Germinal center (tissue), 1 donor: ENCODE data around the gene THOC6.
A peak's percentile ranks its signal among the peaks of the same experiment; 100 is the strongest.
"Not testable (repeated sequence)": the region's sequence is repeated elsewhere in the genome, so short reads cannot be mapped to it uniquely, and the experiment has no call there.

ENCODE experiments used
- DNase-seq: peaks from one replicate; pipeline ENCODE4 v3.0.0; 2012; ENCODE audit warnings: mixed read lengths, low spot score

THOC6 gene

GRCh38 chr16:3030222-3031212 lies 6.7 kb downstream of the THOC6 start:
- no peak for DNase-seq

DNA sequence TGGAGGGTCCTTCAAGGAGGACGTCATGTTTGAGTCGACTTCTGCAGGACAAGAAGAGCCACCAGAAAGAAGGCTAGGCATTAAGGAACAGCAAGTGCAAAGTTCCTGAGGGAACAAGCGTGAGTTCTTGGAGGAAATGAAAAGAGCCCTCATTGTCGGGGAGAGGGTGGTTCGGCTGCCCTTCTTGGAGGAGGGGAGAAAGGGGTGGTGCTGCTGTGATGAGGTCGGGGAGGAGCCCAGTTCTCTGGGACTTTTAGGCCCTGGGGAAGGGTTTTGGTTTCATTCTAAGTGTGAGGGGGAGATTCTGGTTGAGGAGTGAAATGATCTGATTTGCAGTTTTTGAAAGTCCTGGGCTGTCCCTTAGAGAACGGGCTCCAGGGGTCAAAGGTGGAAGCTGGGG lies 8.8 kb downstream of the THOC6 start:
- no peak for DNase-seq

- DNase-seq, result no peak
Measured at GRCh38 chr16:3035289-3035971, 11.6 kb downstream of the THOC6 start.

- no peak for DNase-seq
Measured at GRCh38 chr16:3035972-3036725, 12.3 kb downstream of the THOC6 start.

- no peak for DNase-seq
Measured at GRCh38 chr16:3036726-3037315, 13.0 kb downstream of the THOC6 start, which contains the start of gene BICDL2. Gene BICDL2, minus strand, starts transcription at chr16:3036944. Its CDS starts 1,448 bp downstream, at chr16:3035496.

GRCh38 chr16:3038256-3038655 lies 14.4 kb downstream of the THOC6 start:
- DNase-seq, result no peak

GRCh38 chr16:3038896-3039295 lies 15.1 kb downstream of the THOC6 start:
- DNase-seq, result no peak

GRCh38 chr16:3042376-3042775 lies 18.5 kb downstream of the THOC6 start:
- DNase-seq, result no peak

GRCh38 chr16:3044708-3045107 lies 20.9 kb downstream of the THOC6 start:
- DNase-seq, result no peak

DNA sequence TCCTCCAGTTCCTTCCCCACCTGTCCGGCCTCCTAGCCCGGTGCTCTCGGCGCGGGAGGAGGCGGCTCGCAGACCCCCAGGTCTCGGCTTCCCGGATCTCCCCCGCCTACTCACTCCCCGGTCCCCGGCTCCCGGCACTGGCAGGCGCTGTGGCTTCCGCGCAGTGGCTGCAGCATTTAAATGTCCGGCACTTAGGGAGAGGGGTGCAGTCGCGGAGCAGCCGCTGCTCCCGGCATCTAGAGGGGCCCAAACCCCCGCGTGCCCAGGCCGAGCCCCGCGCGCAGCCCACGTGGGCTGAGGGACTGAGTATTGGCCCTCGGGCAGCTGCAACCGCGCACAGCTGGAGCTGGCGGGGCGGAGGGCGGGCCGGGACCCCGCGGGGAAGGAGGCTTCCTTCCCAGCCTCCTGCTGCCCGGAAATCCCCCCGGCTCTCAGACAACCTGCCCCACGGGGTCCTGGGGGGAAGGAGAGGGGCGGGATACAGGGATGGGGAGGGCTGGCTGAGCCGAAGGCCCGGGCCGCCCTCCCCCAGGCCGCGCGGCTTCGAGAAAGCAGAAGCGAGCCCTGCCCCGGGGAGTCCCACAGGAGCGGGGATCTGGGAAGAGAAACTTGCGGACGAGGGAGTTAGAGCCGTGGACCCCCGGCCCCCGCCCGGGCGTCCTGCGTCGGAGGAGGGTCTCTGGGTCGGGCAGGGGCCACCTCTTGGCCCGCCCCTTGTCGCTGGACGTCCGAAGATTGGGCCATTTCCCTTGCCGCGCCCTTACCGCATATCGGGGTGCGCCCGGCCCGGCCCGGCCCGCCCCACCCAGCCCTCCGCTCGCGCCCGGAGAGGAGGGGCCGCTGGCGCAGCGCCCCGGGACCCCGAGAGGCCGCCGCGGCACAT lies 22.2 kb downstream of the THOC6 start, which contains the start of gene MMP25:
TSS of gene MMP25 (plus strand) at position 804 of the 883 bp plus-strand sequence. CDS start 357 bp downstream, outside the sequence.
- peak; percentile 74 for DNase-seq

DNA sequence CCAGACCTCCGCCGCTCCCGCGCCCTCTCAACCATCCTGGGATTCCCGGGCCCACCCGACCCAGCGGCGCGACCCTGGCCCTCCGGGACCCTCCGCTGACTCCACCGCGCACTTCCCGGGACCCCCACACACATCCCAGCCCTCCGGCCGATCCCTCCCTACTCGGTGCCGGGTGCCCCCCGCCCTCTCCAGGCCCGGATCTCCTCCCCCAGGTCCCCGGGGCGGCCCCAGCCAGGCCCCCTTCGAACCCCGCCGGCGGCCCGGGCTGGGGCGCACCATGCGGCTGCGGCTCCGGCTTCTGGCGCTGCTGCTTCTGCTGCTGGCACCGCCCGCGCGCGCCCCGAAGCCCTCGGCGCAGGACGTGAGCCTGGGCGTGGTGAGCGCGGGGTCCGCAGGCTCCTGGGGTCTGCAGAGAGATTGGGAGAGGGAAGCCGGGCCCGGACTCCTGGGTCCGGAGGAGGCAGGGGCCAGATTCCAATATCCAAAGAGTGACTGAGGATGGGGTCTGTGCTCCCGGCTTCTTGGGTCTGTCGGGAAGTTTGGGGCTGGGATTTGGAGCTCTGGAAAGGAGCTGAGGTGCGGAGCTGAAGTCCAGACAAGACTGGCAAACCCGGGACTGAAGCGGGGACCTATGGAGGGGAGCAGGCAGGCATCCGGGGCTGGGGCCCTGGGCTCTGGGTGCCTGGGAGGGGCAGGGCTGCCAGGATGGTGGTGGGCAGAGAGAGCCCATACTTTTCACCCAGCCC lies 23.0 kb downstream of the THOC6 start:
- no peak for DNase-seq

DNA sequence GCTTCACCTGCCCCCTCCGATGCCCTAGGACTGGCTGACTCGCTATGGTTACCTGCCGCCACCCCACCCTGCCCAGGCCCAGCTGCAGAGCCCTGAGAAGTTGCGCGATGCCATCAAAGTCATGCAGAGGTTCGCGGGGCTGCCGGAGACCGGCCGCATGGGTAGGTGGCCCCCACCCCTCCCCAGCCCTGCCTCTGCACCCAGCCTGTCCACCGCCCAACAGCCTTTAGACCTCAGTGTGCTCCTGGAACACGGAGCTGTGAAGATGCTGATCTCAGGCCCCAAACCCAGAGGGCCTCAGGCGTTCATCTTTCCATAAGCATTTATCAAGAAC lies 23.5 kb downstream of the THOC6 start:
- DNase-seq, result no peak

DNA sequence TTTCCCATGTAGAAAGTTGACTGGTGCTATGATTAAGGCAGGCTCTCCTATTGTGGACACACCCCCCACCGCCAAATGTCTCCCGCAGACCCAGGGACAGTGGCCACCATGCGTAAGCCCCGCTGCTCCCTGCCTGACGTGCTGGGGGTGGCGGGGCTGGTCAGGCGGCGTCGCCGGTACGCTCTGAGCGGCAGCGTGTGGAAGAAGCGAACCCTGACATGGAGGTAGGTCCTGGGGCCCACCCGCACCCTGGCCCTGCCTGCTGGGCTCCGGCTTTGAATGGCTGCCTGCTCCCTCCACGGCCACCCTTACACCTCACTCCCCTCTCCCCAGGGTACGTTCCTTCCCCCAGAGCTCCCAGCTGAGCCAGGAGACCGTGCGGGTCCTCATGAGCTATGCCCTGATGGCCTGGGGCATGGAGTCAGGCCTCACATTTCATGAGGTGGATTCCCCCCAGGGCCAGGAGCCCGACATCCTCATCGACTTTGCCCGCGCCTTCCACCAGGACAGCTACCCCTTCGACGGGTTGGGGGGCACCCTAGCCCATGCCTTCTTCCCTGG lies 26.2 kb downstream of the THOC6 start:
- no peak for DNase-seq

DNA sequence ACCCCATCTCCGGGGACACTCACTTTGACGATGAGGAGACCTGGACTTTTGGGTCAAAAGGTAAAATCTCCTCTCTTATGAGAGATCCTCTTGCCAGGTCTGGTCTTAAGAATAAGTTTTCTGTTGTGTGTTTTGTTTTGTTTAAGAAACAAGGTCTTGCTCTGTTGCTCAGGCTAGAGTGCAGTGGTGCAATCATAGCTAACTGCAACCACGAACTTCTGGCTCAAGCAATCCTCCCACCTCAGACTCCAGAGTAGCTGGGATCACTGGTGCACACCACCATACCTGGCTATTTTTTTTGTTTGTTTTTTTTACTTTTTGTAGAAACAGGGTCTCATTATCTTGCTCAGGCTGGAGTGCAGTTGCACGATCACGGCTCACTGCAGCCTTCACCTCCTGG lies 26.7 kb downstream of the THOC6 start:
- no peak for DNase-seq

DNA sequence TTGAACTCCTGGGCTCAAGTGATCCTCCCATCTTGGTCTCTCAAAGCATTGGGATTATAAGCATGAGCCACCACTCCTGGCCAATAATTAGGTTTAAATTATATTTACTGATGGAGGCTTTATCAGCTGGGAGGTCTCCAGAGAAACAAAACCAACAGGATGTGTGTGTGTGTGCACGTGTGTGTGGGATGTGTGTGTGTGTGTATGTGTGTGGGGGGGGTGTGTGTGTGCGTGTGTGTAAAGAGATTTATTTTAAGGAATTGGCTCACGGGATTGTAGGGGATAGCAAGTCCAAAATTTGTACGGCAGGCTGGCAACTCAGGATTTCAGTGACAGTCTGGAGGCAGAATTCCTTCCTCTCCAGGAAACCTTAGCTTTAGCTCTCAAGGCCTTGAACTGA lies 27.2 kb downstream of the THOC6 start:
- no peak for DNase-seq

DNA sequence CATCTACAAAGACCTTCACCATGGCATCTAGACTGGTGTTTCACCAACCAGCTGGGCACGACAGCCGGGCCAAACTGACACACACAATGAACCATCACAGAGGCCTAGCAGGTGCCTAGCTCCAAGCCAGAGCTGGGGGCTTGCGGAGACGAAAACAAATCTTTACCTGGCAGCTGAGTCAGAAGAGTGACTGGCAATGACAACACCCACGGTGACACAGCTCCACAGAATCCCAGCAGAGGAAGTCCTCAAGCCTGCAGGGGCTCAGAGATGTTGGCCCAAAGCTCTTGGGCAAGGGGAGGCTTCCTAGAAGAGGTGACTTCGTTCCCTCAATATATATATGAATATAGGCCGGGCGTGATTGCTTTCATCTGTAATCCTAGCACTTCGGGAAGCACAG lies 27.7 kb downstream of the THOC6 start:
- no peak for DNase-seq

DNA sequence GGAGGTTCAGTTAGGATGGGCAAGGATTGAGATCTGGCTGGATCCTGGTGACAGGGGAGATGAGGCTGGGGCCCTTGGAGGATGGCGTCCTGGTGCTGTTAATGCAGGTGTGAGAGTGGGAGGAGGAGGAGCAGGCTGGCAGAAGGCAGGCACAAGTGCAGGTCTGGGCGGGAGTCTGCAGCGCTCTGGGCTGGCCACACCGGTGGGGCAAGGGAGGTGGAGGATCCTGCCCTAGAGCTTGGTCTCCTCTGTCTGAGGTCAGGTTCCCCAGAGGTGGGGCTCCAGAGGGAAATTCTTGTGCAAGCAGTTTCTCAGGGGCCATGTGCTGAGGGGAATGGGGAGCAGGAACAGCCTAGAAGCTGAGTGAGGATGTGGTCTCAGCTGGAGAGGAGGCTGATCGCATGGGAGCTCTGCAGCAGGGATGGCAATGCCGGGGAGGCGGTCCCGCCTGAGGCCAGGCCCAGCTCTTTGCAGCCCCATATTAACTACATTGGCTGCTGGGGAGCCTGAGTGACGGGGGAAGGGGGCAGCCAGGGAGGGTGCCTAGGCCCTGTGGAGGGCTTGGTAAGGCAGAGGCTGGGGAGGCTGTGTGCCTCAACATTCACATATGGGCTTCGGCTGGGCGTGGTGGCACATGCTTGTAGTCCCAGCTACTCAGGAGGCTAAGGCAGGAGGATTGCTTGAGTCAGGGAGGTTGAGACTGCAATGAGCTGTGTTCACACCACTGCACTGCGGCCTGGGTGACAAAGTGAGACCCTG lies 28.9 kb downstream of the THOC6 start:
- DNase-seq, result not testable (repeated sequence)

GRCh38 chr16:3053330-3053710 lies 29.5 kb downstream of the THOC6 start:
- not testable (repeated sequence) for DNase-seq
